Measurements from ENCODE around the gene TFR2.

Gene TFR2

GRCh38 chr7:100641463-100641859, at the start of gene TFR2:
Gene TFR2, minus strand, starts transcription at chr7:100641552. Its CDS starts 43 bp downstream, at chr7:100641509.
- Mint-ChIP-seq H3K4me3 (peak within 1 kb of the TSS; percentile 5), H3K36me3 (no peaks in the 10 kb centered on the region), H3K9me3 (no peaks in the 10 kb centered on the region), H3K27ac (no peak within 1 kb of the TSS), H3K27me3 (peaks cover 35% of the 10 kb centered on the region), H3K4me1 (peaks cover 18% of the 10 kb centered on the region)
- ATAC-seq: no peak

GRCh38 chr7:100689230-100690135, 48.1 kb upstream of the TFR2 start:
- H3K27ac Mint-ChIP-seq: peak overlapping the region; percentile 71
- H3K9me3 Mint-ChIP-seq: no peaks in the 10 kb centered on the region
- peaks cover 40% of the 10 kb centered on the region for H3K36me3 Mint-ChIP-seq
- H3K27me3 Mint-ChIP-seq: no peaks in the 10 kb centered on the region
- H3K4me1 Mint-ChIP-seq: peaks cover 47% of the 10 kb centered on the region
- no peak overlapping the region for H3K4me3 Mint-ChIP-seq
- ATAC-seq: peak; percentile 7

GRCh38 chr7:100688326-100688860, 47.0 kb upstream of the TFR2 start:
- ATAC-seq: no peak
- Mint-ChIP-seq H3K36me3 (peaks cover 41% of the 10 kb centered on the region), H3K27ac (peak overlapping the region; percentile 71), H3K27me3 (no peaks in the 10 kb centered on the region), H3K4me3 (no peak overlapping the region), H3K9me3 (no peaks in the 10 kb centered on the region), H3K4me1 (peaks cover 46% of the 10 kb centered on the region)

GRCh38 chr7:100687751-100688300, 46.5 kb upstream of the TFR2 start:
- H3K36me3 Mint-ChIP-seq: peaks cover 41% of the 10 kb centered on the region
- H3K4me1 Mint-ChIP-seq: peaks cover 40% of the 10 kb centered on the region
- H3K27me3 Mint-ChIP-seq: no peaks in the 10 kb centered on the region
- ATAC-seq: no peak
- no peaks in the 10 kb centered on the region for H3K9me3 Mint-ChIP-seq
- no peak overlapping the region for H3K4me3 Mint-ChIP-seq
- H3K27ac Mint-ChIP-seq: peak overlapping the region; percentile 71

- no peak for ATAC-seq
- H3K27me3 Mint-ChIP-seq: no peaks in the 10 kb centered on the region
- no peak overlapping the region for H3K27ac Mint-ChIP-seq
- H3K4me1 Mint-ChIP-seq: peaks cover 35% of the 10 kb centered on the region
- H3K9me3 Mint-ChIP-seq: no peaks in the 10 kb centered on the region
- H3K36me3 Mint-ChIP-seq: peaks cover 41% of the 10 kb centered on the region
- no peak overlapping the region for H3K4me3 Mint-ChIP-seq
Observed at GRCh38 chr7:100687261-100687660, 45.9 kb upstream of the TFR2 start.

- Mint-ChIP-seq H3K27me3 (no peaks in the 10 kb centered on the region), H3K9me3 (no peaks in the 10 kb centered on the region), H3K27ac (no peak overlapping the region), H3K4me3 (no peak overlapping the region), H3K4me1 (peaks cover 30% of the 10 kb centered on the region), H3K36me3 (peaks cover 41% of the 10 kb centered on the region)
- ATAC-seq: no peak
Observed at GRCh38 chr7:100686822-100687211, 45.5 kb upstream of the TFR2 start.

- Mint-ChIP-seq H3K4me1 (peaks cover 25% of the 10 kb centered on the region), H3K27ac (no peak overlapping the region), H3K36me3 (peaks cover 41% of the 10 kb centered on the region), H3K27me3 (no peaks in the 10 kb centered on the region), H3K4me3 (no peak overlapping the region), H3K9me3 (no peaks in the 10 kb centered on the region)
- ATAC-seq: no peak
Observed at GRCh38 chr7:100686201-100686821, 45.0 kb upstream of the TFR2 start.

GRCh38 chr7:100685631-100686145, 44.3 kb upstream of the TFR2 start:
- H3K27me3 Mint-ChIP-seq: no peaks in the 10 kb centered on the region
- peaks cover 41% of the 10 kb centered on the region for H3K36me3 Mint-ChIP-seq
- no peak overlapping the region for H3K4me3 Mint-ChIP-seq
- peaks cover 25% of the 10 kb centered on the region for H3K4me1 Mint-ChIP-seq
- no peak for ATAC-seq
- H3K9me3 Mint-ChIP-seq: no peaks in the 10 kb centered on the region
- H3K27ac Mint-ChIP-seq: no peak overlapping the region

GRCh38 chr7:100685049-100685605, 43.8 kb upstream of the TFR2 start:
- no peaks in the 10 kb centered on the region for H3K27me3 Mint-ChIP-seq
- no peak for ATAC-seq
- no peak overlapping the region for H3K4me3 Mint-ChIP-seq
- peaks cover 24% of the 10 kb centered on the region for H3K4me1 Mint-ChIP-seq
- no peaks in the 10 kb centered on the region for H3K9me3 Mint-ChIP-seq
- H3K27ac Mint-ChIP-seq: no peak overlapping the region
- peaks cover 44% of the 10 kb centered on the region for H3K36me3 Mint-ChIP-seq

GRCh38 chr7:100684534-100685042, 43.2 kb upstream of the TFR2 start:
- H3K4me1 Mint-ChIP-seq: peaks cover 18% of the 10 kb centered on the region
- ATAC-seq: no peak
- H3K4me3 Mint-ChIP-seq: no peak overlapping the region
- H3K9me3 Mint-ChIP-seq: no peaks in the 10 kb centered on the region
- no peaks in the 10 kb centered on the region for H3K27me3 Mint-ChIP-seq
- H3K27ac Mint-ChIP-seq: no peak overlapping the region
- H3K36me3 Mint-ChIP-seq: peaks cover 47% of the 10 kb centered on the region

- Mint-ChIP-seq H3K36me3 (peaks cover 49% of the 10 kb centered on the region), H3K4me1 (peaks cover 17% of the 10 kb centered on the region), H3K27me3 (no peaks in the 10 kb centered on the region), H3K27ac (no peak overlapping the region), H3K9me3 (no peaks in the 10 kb centered on the region), H3K4me3 (no peak overlapping the region)
- ATAC-seq: no peak
Observed at GRCh38 chr7:100683659-100684533, 42.5 kb upstream of the TFR2 start.

- Mint-ChIP-seq H3K36me3 (peaks cover 53% of the 10 kb centered on the region), H3K4me3 (no peak overlapping the region), H3K27ac (no peak overlapping the region), H3K9me3 (no peaks in the 10 kb centered on the region), H3K4me1 (peaks cover 16% of the 10 kb centered on the region), H3K27me3 (no peaks in the 10 kb centered on the region)
- ATAC-seq: no peak
Observed at GRCh38 chr7:100682991-100683658, 41.8 kb upstream of the TFR2 start.

GRCh38 chr7:100682228-100682741, 40.9 kb upstream of the TFR2 start:
- Mint-ChIP-seq H3K4me3 (no peak overlapping the region), H3K4me1 (peaks cover 16% of the 10 kb centered on the region), H3K9me3 (no peaks in the 10 kb centered on the region), H3K27ac (no peak overlapping the region), H3K27me3 (no peaks in the 10 kb centered on the region), H3K36me3 (peaks cover 52% of the 10 kb centered on the region)
- ATAC-seq: no peak

Measured in stimulated activated memory B cell treated with anti-CD40 and anti-IgM and Interleukin-4, amounts not matched to agents 10 μg/mL and 1 μg/mL and 100 μg/mL, for 72 hours (primary cell).